AML-193 (cell line): ENCODE data around the gene BAK1.
"Not testable (repeated sequence)": the region's sequence is repeated elsewhere in the genome, so short reads cannot be mapped to it uniquely, and the experiment has no call there.

Source experiments
- DNase-seq, 2 experiments: peaks; one replicate each; lab custom pipeline; 2025; lab: John Stamatoyannopoulos, UW

BAK1 gene

DNA sequence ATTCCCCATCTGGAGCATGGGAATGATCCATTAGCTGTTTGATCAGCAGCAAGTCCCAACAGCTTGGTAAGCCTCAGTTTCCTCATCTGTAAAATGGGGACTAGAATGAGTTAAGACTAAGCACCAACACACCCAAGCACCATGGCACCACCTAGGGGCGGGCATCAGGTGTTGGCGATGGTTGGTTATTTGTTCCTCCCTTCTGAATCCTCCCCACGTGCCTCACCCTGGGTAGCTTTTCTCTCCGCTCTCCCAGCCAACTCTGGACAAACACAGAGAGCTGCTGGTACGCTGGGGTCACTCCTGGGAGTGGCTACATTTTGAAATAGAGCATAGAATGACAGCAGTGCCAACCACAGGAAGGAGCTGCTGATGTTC is 27.7 kb upstream of the BAK1 start:
- DNase-seq = peak in 1 of 2 experiments; percentile 14

DNA sequence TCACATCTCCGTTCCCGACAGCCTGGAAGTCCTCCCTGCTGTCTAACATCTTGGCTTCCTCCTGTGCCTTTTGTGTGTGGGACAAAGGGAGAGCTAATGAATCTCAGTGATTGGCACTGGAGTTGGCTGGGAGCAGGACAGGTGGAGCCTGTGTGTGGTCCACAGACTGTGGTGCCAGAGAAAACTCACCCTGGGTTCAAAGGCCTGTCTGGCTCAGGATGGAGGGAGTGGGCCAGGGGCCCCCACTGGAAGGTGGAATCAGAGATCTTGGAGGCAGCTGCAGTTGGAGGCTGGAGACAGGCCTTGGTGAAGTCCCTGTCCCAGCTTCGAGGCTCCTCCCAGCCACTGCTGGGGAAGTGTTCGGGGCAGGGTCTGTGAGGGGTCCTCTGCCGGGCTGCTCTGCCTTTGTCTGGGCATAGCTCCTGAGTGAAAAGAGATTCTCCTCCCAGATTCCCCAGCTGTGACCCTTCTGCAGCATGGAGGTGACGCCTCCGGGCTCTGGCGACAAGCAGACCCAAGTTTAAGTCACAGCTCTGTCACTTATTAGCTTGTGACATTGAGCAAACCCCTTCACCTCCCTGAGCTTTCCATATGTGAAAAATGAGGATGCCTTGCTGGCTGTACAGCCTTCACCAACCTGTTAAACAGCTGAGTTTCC is 27.2 kb upstream of the BAK1 start:
- no peak for DNase-seq

DNA sequence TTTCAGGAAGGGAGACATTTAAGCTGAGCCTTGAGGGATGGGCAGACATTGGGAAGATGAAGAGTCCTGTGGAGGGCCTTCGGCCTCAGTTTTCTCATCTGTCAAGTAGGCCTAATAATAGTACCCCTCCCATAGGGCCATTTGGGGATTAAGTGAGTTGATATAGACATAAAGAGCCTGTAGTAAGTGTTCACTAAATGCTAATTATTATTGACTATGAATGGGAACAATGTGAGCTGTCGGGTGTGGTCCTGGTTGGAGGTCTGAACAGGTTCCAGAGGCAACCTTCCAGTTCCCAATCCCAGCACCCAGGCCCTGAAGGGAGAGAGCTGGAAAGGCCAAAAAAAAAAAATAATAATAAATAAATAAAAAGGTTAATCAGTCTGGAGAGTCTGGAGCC is 26.6 kb upstream of the BAK1 start:
- no peak for DNase-seq

DNA sequence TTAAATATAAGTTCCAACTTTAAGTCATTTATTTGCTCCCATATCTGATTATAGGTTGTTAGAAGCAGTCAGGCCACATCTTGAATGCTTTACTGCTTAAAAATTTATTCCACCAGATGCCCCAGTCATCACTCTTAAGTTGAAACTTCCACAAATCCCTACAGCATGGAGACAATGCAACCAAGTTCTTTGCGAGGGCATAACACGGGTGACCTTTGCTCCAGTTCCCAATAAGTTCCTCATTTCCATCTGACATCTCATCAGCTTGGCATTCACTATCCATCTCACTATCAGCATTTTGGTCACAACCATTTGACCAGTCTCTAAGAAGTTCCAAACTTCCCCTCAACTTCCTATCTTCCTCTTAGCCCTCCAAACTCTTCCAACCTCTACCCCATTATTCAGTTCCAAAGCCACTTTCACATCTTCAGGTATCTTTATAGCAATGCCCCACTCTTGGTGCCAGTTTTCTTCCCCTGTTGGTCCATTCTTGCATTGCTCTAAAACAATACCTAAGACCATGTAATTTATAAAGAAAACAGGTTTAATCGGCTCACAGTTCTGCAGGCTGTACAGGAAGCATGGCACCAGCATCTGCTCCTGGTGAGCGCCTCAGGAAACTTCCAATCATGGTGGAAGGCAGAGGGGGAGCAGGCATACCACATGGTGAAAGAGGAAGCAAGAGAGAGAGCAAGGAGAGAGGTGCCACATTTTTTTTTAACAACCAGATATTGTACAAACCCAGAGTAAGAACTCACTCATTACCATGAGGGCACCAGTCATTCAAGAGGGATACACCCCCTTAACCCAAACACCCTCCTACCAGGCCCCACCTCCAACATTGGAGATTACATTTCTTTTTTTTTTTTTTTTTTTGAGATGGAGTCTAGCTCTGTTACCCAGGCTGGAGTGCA is 25.1 kb upstream of the BAK1 start:
- DNase-seq = no peak

DNA sequence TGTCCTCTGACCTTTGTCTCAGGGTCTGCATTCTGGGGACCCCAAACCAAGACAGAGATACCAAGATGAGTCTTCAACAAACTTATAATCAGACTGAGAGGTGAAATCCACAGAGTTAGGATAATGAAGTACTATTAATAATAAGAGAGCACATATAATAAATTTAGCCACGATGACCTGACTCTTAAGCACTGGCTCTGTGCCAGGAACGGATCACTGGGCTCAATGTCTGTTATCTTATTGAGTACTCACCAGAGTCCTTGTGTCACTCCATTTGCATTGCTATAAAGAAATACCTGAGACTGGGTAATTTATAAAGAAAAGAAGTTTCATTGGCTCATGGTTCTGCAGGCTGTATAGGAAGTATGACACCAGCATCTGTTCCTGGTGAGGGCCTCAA is 22.1 kb upstream of the BAK1 start:
- no peak for DNase-seq

DNA sequence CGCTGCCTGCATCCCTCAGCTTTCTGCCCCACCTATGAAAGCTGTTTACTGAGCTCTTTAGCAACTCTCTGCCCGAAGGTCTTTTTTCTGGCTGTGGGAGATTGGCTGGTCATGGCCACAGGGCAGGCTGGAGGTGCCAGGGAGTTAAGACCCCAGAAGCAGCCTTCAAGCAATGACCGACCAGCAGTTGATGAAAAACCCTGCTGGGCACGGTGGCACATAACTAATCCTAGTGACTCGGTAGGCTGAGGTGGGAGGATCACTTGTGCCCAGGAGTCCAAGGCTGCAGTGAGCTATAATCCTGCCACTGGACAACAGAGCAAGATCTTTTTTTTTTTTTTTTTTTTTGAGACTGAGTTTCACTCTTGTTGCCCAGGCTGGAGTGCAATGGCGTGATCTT is 20.7 kb upstream of the BAK1 start:
- no peak for DNase-seq

DNA sequence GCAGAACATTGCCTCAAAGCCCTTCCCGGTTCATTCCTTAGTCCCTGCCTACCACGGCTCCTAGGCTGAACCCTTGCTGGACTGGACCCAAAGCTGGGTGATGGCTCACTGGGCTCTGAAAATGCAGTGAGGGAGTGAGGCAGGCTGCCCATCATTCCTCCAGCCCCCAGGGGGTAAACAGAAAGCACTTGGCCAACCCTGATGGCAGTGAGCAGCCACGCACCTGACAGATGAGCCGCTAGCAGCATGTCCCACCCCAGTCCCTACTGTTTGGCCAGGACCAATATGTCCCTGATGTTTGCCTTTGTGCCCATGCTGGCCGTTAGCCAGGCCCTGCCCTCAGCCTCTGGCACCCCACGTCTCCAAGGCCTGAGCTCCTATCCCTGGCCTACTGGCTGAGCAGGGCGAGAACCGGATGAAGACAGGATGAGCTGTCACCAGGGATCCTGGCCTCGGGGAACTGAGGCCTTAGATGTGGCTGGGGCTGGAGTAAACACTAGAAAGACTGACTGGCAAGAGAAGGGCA is 19.4 kb upstream of the BAK1 start:
- no peak for DNase-seq

DNA sequence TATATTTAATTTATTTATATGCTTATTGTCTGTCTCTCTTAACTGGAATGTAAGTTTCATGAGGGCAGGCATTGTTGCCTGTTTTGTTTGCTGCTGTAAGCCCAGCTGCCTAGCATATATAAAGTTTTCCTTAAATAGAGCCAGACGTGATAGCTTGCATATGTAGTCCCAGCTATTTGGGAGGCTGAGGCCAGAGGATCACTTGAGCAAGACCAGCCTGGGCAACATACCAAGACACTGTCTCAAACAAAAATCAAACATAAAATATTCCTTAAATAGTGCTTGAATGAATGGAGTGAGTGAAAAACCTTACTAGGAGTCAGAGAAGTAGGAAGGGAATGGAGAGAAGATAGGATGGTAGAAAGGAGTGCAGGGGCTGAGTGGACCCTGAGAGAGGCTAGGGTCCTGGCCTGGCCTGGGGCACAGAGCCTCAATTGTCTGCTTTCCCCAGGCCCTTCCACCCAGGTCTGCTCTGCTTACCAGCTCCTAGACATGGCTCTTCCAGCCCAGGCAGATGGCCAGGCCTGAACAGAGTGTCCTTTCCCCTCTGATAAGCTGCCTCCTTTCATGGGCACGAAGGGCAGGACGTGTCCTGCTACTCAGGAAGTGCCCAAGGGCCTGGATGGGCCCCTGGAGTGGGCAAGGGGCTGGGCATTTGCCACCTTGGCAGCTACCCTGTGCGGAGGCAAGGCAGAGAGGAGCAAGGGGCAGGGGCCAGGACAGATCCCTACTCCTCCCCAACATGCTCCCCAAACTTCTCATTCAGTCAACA is 17.7 kb upstream of the BAK1 start:
- DNase-seq = no peak

DNA sequence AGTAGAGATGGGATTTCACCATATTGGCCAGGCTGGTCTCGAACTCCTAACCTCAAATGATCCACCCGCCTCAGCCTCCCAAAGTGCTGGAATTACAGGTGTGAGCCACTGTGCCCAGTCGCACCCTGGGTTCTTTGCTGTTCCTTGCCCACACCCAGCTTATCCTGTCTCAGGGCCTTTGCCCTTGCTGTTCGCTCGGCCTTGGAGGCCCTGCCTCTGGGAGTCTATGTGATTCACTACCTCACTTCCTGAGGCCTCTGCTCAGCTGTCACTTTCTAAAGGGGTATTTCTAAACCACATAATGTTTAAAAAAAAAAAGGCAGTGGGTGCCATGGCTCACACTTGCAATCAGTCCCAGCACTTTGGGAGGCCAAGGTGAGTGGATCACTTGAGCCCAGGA is 16.8 kb upstream of the BAK1 start:
- not testable (repeated sequence) for DNase-seq

DNA sequence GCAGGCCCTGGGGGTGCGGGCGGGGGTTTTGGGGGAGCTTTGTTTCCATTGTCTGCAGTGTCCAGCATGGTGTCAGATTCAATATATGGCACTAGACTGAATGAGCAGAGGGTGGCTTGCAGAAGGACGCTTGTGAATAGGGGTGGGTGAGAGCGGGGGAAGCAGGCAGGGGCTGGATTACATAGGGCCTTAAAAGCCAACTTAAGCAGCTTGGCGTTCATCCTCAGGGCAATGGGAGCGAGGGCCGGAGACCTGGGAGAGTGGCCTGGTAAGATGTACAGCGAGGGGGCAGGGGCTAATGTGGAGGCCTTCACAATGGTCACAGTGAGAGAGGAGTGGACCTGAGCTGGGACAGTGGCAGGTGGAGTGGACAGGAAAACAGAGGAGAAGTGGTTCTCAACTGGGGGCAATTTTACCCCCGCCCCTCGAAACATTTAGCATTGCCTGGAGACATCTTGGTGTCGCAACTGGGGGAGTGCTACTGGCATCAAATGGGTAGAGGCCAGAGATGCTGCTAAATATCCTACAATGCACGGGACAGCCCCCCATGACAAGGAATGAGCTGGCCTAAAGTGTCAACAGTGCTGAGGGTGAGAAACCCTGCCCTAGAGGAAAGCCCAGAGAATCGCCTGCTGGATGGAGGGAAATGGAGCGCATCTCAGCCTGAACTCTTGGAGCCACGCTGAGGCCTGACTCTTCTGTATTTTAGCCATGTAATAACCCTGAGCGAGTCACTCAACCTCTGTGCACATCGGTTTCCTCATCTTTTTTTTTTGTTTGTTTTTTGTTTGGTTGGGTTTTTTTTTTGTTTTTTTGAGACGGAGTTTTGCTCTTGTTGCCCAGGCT is 15.1 kb upstream of the BAK1 start:
- DNase-seq = no peak

DNA sequence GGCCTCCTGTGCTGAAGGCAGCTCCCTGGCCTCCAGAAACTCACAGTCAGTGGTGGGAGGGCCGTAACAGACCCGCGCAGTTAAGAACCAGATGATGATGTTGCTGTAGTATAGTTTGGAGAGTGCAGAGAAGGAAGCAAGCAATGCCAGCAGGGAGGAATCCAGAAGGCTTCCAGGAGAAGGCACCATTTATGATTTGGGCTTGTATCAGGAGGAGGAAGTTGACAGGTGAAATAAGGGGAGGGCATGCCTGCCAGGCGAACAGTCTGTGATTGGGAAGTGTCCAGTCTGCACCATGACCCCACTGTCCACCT is 13.3 kb upstream of the BAK1 start:
- DNase-seq = no peak

DNA sequence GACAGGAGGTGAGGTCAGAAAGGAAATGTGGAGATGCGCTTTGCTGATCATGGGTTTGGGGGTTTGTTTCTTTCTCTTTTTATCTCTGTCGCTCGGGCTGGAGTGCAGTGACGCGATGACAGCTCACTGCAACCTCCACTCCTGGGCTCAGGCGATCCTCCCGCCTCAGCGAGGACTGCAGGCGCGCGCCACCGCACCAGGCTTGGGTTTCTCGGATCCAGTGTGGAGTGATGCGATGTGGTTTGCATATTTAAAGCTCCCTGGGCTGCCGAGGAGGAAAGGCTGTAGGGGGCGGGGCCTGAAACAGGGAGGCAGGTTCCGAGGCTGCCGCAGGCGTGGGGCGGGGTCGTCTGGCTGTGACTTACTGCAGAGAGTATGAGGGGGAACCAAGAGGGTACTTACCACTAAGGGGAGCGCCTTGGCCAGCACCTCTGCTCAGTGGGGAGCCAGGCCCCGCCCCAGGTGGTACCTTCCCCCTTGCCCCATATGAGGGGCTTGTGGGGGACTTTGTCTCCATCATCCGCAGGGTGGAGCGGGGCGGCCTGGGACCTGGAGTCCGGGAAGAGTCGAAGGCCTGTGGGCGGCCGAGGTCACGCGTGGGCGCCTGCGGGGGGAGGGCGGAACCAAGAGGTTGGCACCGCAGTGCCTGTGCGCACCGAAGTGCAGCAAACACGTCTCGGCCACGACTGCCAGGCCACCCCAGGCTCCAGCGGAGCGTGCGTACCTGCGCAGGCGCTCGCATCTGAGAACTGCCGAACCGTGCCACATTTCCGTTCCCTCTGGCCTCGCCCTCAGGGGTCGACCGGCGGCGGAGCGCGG is 12.7 kb upstream of the BAK1 start:
- DNase-seq = no peak

DNA sequence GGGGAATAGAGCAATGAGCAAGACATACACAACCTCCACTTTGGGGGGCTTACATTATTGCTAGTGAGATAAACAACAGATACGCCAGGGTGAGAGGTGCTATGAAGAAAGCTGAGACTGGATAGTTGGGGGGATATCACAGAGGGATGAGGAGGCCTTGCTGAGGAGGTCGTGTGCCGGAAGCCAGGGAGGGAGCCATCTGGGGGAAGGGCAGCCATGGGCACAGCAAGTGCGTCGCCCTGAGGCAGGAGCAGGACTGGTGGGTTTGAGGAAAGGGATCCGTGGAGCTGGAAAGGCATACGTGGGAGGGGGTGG is 12.2 kb upstream of the BAK1 start:
- no peak for DNase-seq

DNA sequence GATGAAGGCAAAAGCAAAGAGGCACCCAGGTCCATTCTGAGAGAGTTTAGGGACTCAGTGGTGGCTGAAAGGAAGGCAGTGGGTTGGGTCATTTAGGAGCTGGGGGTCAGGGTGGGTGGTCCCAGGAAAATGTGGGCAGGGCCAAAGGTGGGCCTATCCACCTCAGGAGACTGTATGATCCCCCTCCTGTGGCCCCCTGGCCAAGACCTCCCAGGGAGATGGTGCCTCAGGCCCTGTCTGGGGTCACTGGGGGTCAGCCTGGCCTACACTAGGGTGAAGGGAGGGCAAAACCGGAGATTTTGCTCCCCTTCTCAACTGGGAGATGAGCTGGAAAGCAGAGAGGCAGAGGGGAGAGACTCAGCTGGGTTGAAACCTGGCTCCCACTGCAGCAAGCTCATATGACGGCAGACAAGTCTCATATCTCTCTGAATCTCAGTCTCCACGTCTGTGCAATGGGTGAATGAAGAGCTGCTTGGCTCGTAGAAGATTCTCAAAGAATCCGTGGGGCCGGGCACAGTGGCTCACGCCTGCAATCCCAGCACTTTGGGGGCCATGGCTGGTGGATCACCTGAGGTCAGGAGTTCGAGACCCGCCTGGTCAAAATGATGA is 11.5 kb upstream of the BAK1 start:
- DNase-seq = no peak

DNA sequence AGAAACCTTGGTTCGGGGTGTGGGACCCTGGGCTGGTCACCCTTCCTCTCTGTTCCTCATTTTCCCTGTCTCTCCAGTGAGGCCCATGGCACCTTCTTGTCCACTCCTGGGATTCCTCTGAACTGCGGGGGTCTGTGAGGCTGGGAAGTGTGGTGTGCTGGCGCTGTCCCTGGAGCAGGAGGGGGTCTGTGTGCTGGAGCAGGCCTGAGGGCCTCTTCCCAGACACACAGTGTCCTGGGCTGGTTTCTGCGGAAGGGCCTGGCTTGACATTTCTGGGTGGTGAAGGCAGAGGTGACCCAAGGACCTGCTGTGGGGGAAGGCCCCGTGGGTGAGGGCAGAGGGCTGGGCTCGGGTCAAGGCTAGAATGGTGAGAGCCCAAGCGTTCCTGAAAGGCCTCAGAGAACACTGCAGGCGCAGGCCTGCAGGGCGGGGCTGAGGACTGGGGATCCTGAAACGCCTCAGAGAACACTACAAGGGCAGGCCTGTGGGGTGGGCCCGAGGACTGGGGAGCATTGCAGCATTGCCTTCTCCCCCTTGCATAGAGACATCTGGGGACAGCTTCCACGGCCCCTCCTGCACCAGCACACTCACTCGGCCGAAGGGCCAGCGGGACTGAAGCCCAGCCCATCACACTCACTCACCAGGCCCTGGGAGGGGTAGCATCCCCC is 10.6 kb upstream of the BAK1 start:
- no peak for DNase-seq

DNA sequence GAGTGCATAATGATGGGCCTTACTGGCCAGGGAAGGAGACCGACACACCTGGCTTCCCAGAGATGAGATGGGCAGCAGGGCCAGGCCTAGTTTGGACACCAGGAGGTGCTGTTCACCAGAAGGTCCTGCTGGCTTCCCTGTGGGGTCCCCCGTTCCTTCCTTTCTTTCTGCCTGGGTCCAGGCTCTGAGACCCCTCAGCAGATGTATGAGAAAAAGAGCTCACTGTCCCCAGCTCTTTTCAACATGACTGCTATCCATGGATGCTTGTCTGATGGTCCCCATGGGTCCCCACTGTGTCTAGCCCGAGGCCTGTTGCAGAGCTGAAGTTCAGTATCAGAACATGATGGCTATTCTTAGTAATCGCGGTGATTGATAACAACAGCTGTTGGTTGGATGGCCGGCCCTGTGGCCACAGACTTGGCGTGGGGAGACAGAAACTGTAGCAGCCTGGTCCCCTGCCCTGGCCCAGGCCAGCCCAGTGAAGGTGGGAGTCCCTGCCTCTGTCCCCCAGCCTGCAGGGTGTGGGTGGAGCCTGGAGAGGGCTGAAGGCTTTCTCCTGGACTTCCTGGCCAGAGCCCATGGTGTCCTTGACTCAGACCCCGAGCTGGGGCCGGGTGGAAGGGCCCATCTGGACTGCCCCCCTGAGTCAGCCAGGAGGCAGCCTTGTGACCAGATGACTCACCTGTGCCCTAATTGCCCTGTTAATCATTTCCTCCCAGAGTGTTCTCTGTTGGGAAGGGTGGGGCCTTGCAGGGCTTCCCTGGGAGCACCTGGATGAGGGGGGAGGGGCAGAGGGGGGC is 9.9 kb upstream of the BAK1 start:
- peak in 1 of 2 experiments; percentile 41 for DNase-seq

DNA sequence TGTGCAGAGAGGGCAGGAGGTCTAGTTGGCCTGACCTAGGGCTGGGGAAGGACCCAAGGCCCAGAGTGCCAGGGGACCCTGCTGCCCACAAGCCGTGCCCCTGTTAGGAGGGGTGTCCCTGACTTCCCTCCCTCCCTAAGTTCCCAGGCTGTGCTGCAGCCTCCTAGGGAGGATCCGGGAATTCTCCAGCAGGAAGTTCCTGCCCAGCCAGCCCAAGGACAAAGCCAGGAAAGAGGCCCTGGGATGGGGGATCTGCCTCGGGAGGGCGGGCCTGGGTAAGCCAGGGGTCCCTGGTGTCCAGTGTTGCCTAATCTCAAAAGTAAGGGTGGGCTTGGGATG is 9.3 kb upstream of the BAK1 start:
- DNase-seq = no peak

DNA sequence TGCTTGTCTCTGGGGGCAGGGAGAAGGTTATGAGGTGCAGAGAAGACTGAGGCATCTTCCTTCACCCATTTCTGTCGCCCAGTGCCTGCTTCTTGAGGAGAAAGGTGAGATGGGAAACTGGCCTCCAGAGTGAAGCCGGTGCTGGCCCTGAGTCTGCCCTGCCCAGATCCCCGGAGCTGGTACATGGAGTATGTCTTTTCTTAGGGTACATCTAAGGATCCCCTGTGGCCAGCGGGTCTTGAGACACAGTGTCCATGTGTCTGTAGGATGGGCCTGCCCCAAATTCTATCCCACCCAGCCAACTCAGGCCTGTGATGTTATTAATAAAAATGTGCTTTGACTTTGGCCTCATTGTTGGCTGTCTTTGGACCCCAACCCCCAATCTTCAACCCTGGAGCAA is 8.8 kb upstream of the BAK1 start:
- DNase-seq = no peak

DNA sequence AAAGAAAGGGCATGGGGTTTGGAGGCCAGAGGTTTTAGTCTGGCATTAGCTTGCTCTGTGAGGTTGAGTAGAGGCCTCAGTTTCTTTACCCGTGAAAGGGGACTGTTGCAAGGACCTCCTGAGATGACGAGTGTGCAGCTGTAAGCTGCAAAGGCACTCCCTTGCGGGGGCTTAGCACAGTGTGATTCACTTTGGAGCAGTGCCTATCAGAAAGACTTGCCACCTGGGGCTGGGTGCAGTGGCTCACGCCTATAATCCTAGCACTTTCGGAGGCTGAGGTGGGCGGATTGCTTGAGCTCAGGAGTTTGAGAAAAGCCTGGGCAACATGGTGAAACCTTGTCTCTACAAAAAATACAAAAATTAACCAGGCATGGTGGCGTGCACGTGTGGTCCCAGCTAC is 7.5 kb upstream of the BAK1 start:
- no peak for DNase-seq
